SJCRH30 (cell line): Measurements from ENCODE around the gene ABCA13. TPM values are rescaled to one million over a fixed set of nuclear protein-coding genes. Genes with fewer than 3 reads are reported as not detected.

Source experiments
- DNase-seq, 2 experiments: peaks; one replicate each; pipeline ENCODE4 v3.0.0-alpha.2; 2015 to 2020
- H3K27ac ChIP-seq: fragments of 250-450 bp; sonication (Bioruptor Pico); 2 replicates; pipeline ENCODE4 v1.5.1; 2020; ENCODE audit warnings: mild to moderate bottlenecking, moderate library complexity
- H3K27me3 ChIP-seq: fragments of 250-450 bp; sonication (Bioruptor Pico); 2 replicates; pipeline ENCODE4 v1.5.1; 2020; ENCODE audit warnings: mild to moderate bottlenecking, moderate library complexity
- H3K36me3 ChIP-seq: fragments of 250-450 bp; sonication (Bioruptor Pico); 2 replicates; pipeline ENCODE4 v1.5.1; 2020; ENCODE audit warnings: mild to moderate bottlenecking, moderate library complexity
- H3K4me1 ChIP-seq: fragments of 250-450 bp; sonication (Bioruptor Pico); 2 replicates; pipeline ENCODE4 v1.5.1; 2020; ENCODE audit warnings: mild to moderate bottlenecking, moderate library complexity
- H3K4me3 ChIP-seq: fragments of 250-450 bp; sonication (Bioruptor Pico); 2 replicates; pipeline ENCODE4 v1.5.1; 2020; ENCODE audit warnings: mild to moderate bottlenecking, moderate library complexity
- H3K9me3 ChIP-seq: fragments of 250-450 bp; sonication (Bioruptor Pico); replicated peaks from 2 replicates; pipeline ENCODE4 v1.5.1; 2020; ENCODE audit warnings: mild to moderate bottlenecking, moderate library complexity
- total RNA-seq: library from RNA; depleted of rRNA; stranded (reverse); fragments of >200 nt; shearing (Covaris generic); gene quantifications from 2 replicates; pipeline ENCODE4 v1.2.3, GENCODE V29; 2014

ABCA13 gene
- total RNA-seq, 1 experiment from 2014 or later = not detected

GRCh38 chr7:48419401-48419800, 248.1 kb downstream of the ABCA13 start:
- Histone ChIP-seq H3K36me3 (no peaks in the 10 kb centered on the region), H3K4me3 (no peak overlapping the region), H3K4me1 (no peaks in the 10 kb centered on the region), H3K27ac (no peak overlapping the region), H3K9me3 (no peaks in the 10 kb centered on the region), H3K27me3 (0 out of 2 replicates have a peak, but pooled peaks cover 3% of the 10 kb centered on the region)
- no peak for DNase-seq

GRCh38 chr7:48420206-48420605, 248.9 kb downstream of the ABCA13 start:
- Histone ChIP-seq H3K9me3 (no peaks in the 10 kb centered on the region), H3K4me1 (no peaks in the 10 kb centered on the region), H3K27ac (no peak overlapping the region), H3K4me3 (no peak overlapping the region), H3K27me3 (0 out of 2 replicates have a peak, but pooled peaks cover 3% of the 10 kb centered on the region), H3K36me3 (no peaks in the 10 kb centered on the region)
- no peak for DNase-seq

GRCh38 chr7:48421357-48421756, 250.1 kb downstream of the ABCA13 start:
- H3K27ac ChIP-seq = no peak overlapping the region
- no peak for DNase-seq
- no peaks in the 10 kb centered on the region for H3K36me3 ChIP-seq
- H3K9me3 ChIP-seq = no peaks in the 10 kb centered on the region
- no peak overlapping the region for H3K4me3 ChIP-seq
- H3K4me1 ChIP-seq = no peaks in the 10 kb centered on the region
- H3K27me3 ChIP-seq = 0 out of 2 replicates have a peak, but pooled peaks cover 3% of the 10 kb centered on the region

GRCh38 chr7:48424731-48425130, 253.5 kb downstream of the ABCA13 start:
- DNase-seq = peak in 1 of 2 experiments; percentile 23
- H3K9me3 ChIP-seq = no peaks in the 10 kb centered on the region
- H3K36me3 ChIP-seq = no peaks in the 10 kb centered on the region
- no peaks in the 10 kb centered on the region for H3K4me1 ChIP-seq
- no peaks in the 10 kb centered on the region for H3K27me3 ChIP-seq
- no peak overlapping the region for H3K4me3 ChIP-seq
- H3K27ac ChIP-seq = no peak overlapping the region

- Histone ChIP-seq H3K27me3 (no peaks in the 10 kb centered on the region), H3K4me3 (no peak overlapping the region), H3K9me3 (no peaks in the 10 kb centered on the region), H3K36me3 (no peaks in the 10 kb centered on the region), H3K27ac (no peak overlapping the region), H3K4me1 (no peaks in the 10 kb centered on the region)
- no peak for DNase-seq
Observed at GRCh38 chr7:48426331-48426965, 255.2 kb downstream of the ABCA13 start.

- H3K27me3 ChIP-seq = no peaks in the 10 kb centered on the region
- no peak overlapping the region for H3K4me3 ChIP-seq
- no peak overlapping the region for H3K27ac ChIP-seq
- DNase-seq = no peak
- H3K4me1 ChIP-seq = no peaks in the 10 kb centered on the region
- H3K9me3 ChIP-seq = no peaks in the 10 kb centered on the region
- no peaks in the 10 kb centered on the region for H3K36me3 ChIP-seq
Observed at GRCh38 chr7:48426966-48427555, 255.8 kb downstream of the ABCA13 start.

GRCh38 chr7:48427671-48428070, 256.4 kb downstream of the ABCA13 start:
- no peaks in the 10 kb centered on the region for H3K9me3 ChIP-seq
- no peak overlapping the region for H3K27ac ChIP-seq
- H3K4me3 ChIP-seq = no peak overlapping the region
- no peaks in the 10 kb centered on the region for H3K27me3 ChIP-seq
- no peak for DNase-seq
- no peaks in the 10 kb centered on the region for H3K4me1 ChIP-seq
- H3K36me3 ChIP-seq = no peaks in the 10 kb centered on the region

GRCh38 chr7:48428091-48428684, 256.9 kb downstream of the ABCA13 start:
- DNase-seq = no peak
- H3K4me3 ChIP-seq = no peak overlapping the region
- no peak overlapping the region for H3K27ac ChIP-seq
- no peaks in the 10 kb centered on the region for H3K27me3 ChIP-seq
- H3K9me3 ChIP-seq = no peaks in the 10 kb centered on the region
- H3K36me3 ChIP-seq = no peaks in the 10 kb centered on the region
- H3K4me1 ChIP-seq = no peaks in the 10 kb centered on the region

GRCh38 chr7:48429117-48429516, 257.9 kb downstream of the ABCA13 start:
- Histone ChIP-seq H3K36me3 (no peaks in the 10 kb centered on the region), H3K9me3 (no peaks in the 10 kb centered on the region)
- no peak for DNase-seq

GRCh38 chr7:48438206-48438605, 266.9 kb downstream of the ABCA13 start:
- no peaks in the 10 kb centered on the region; the same call in 1 of the 2 replicates for H3K27me3 ChIP-seq
- no peaks in the 10 kb centered on the region for H3K36me3 ChIP-seq
- DNase-seq = no peak
- no peak overlapping the region for H3K4me3 ChIP-seq
- no peaks in the 10 kb centered on the region for H3K9me3 ChIP-seq
- no peak overlapping the region for H3K27ac ChIP-seq
- H3K4me1 ChIP-seq = no peaks in the 10 kb centered on the region

More at GRCh38 chr7:48429117-48429516, 257.9 kb downstream of the ABCA13 start:
- no peaks in the 10 kb centered on the region for H3K27me3 ChIP-seq
- H3K4me1 ChIP-seq = no peaks in the 10 kb centered on the region
- no peak overlapping the region for H3K27ac ChIP-seq
- no peak overlapping the region for H3K4me3 ChIP-seq

GRCh38 chr7:48441848-48442492, 270.7 kb downstream of the ABCA13 start:
- DNase-seq = no peak
- Histone ChIP-seq H3K9me3 (no peaks in the 10 kb centered on the region), H3K4me3 (no peak overlapping the region), H3K4me1 (no peaks in the 10 kb centered on the region), H3K27ac (no peak overlapping the region), H3K27me3 (no peaks in the 10 kb centered on the region; the same call in 1 of the 2 replicates), H3K36me3 (no peaks in the 10 kb centered on the region)

- Histone ChIP-seq H3K27me3 (no peaks in the 10 kb centered on the region; the same call in 1 of the 2 replicates), H3K9me3 (no peaks in the 10 kb centered on the region), H3K4me1 (no peaks in the 10 kb centered on the region), H3K27ac (no peak overlapping the region), H3K36me3 (no peaks in the 10 kb centered on the region), H3K4me3 (no peak overlapping the region)
- DNase-seq = no peak
Observed at GRCh38 chr7:48443051-48443450, 271.8 kb downstream of the ABCA13 start.

GRCh38 chr7:48446721-48447120, 275.5 kb downstream of the ABCA13 start:
- H3K9me3 ChIP-seq = no peaks in the 10 kb centered on the region
- no peak for DNase-seq
- no peaks in the 10 kb centered on the region for H3K4me1 ChIP-seq
- H3K4me3 ChIP-seq = no peak overlapping the region
- H3K27ac ChIP-seq = no peak overlapping the region
- H3K27me3 ChIP-seq = no peaks in the 10 kb centered on the region
- H3K36me3 ChIP-seq = no peaks in the 10 kb centered on the region

GRCh38 chr7:48452218-48452617, 281.0 kb downstream of the ABCA13 start:
- no peaks in the 10 kb centered on the region for H3K9me3 ChIP-seq
- H3K27ac ChIP-seq = no peak overlapping the region
- no peaks in the 10 kb centered on the region for H3K36me3 ChIP-seq
- no peaks in the 10 kb centered on the region; the same call in 1 of the 2 replicates for H3K27me3 ChIP-seq
- no peak for DNase-seq
- no peak overlapping the region for H3K4me3 ChIP-seq
- no peaks in the 10 kb centered on the region for H3K4me1 ChIP-seq

GRCh38 chr7:48454750-48455192, 283.5 kb downstream of the ABCA13 start:
- Histone ChIP-seq H3K9me3 (no peaks in the 10 kb centered on the region), H3K4me1 (no peaks in the 10 kb centered on the region), H3K4me3 (no peak overlapping the region), H3K36me3 (no peaks in the 10 kb centered on the region), H3K27me3 (no peaks in the 10 kb centered on the region; the same call in 1 of the 2 replicates), H3K27ac (no peak overlapping the region)
- DNase-seq = no peak
